HCT116 (cell line): ENCODE data around the gene NUCB2.

Experiments
- FOSL1 ChIP-seq: IDR thresholded peaks from 2 replicates; pipeline ENCODE4 v1.6.1; 2012; ENCODE audit warnings: low read depth
- TF ChIP-seq, protein P1 (sequence below), 3 experiments: fragments of 200-600 bp in 1 of 3; sonication (generic) in 1 of 3; IDR thresholded peaks in 2 of 3; conservative IDR thresholded peaks in 1 of 3; 2 replicates each; pipeline ENCODE4 v1.5.1; 2012 to 2017; ENCODE audit warnings: low read depth in 2 of 3, low read length in 2 of 3, antibody characterized with exemption in 1 of 3, borderline replicate concordance in 1 of 3, control low read depth in 1 of 3, mild to moderate bottlenecking in 1 of 3, mixed read lengths in 1 of 3, mixed run types in 1 of 3, moderate library complexity in 1 of 3; ENCODE audit not compliant: insufficient read depth in 1 of 3

DNA sequence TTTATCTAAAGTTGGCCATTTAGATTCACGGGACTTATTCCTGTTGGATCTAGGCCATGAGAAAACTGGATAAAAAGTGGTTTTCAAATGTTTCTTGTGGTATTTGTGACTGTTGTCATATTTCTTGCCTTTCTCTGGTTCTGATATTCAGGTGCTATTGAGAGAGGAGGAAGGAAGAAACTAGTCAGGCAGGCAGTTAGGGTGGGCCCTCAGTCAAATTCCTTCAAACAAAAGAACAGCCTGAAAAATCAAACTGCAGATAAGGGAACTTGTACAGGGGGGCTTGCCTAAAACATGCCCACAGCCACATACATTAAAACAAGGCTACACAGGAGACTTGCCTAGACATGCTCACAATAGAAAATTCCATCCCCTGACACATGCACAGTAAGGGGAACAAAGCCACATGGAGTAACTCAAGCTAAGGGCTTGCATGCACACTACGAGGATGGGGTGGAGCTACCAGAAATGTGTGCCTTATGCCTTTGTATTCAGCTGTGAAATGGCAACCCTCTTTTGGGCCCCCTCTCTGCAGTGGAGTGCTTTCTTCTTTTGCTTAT, 93.2 kb downstream of the NUCB2 start:
- TF ChIP-seq, protein P1, sequence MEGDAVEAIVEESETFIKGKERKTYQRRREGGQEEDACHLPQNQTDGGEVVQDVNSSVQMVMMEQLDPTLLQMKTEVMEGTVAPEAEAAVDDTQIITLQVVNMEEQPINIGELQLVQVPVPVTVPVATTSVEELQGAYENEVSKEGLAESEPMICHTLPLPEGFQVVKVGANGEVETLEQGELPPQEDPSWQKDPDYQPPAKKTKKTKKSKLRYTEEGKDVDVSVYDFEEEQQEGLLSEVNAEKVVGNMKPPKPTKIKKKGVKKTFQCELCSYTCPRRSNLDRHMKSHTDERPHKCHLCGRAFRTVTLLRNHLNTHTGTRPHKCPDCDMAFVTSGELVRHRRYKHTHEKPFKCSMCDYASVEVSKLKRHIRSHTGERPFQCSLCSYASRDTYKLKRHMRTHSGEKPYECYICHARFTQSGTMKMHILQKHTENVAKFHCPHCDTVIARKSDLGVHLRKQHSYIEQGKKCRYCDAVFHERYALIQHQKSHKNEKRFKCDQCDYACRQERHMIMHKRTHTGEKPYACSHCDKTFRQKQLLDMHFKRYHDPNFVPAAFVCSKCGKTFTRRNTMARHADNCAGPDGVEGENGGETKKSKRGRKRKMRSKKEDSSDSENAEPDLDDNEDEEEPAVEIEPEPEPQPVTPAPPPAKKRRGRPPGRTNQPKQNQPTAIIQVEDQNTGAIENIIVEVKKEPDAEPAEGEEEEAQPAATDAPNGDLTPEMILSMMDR (IDR thresholded peaks at IDR 0.05 in 2 of 3, conservative IDR thresholded peaks at IDR 0.05 in 1 of 3; ENCODE audit: borderline replicate concordance in 1 of 3, insufficient read depth in 1 of 3, low read depth in 2 of 3, low read length in 2 of 3), result no peak
- TF ChIP-seq FOSL1, result no peak
